Tibial nerve (tissue), 4 donors: ENCODE measurements around the gene DHX15. TPM values are rescaled to one million over a fixed set of nuclear protein-coding genes. Genes with fewer than 3 reads are reported as not detected.

ENCODE experiments used
- DNase-seq, 2 donors: peaks; one replicate each; pipeline ENCODE4 v3.0.0-alpha.2; 2019; ENCODE audit warnings: low spot score in 2 of 2
- H3K27ac ChIP-seq, 4 donors: fragments of 200-600 bp; sonication (generic) in 3 of 4; one replicate each; pipeline ENCODE4 v1.5.1; 2017 to 2019; ENCODE audit warnings: mild to moderate bottlenecking in 1 of 4
- H3K27me3 ChIP-seq, 2 donors: fragments of 200-600 bp; sonication (generic) in 1 of 2; one replicate each; pipeline versions ENCODE4 v1.5.1 to v1.6.0; 2017 to 2019
- H3K36me3 ChIP-seq, 3 donors: fragments of 200-600 bp; sonication (generic); one replicate each; pipeline ENCODE4 v1.5.1; 2018 to 2019
- H3K4me1 ChIP-seq, 4 donors: fragments of 200-600 bp; sonication (generic) in 3 of 4; one replicate each; pipeline ENCODE4 v1.5.1; 2017 to 2019
- H3K4me3 ChIP-seq, 4 donors: fragments of 200-600 bp; sonication (generic) in 3 of 4; one replicate each; pipeline ENCODE4 v1.5.1; 2017 to 2019; ENCODE audit warnings: mild to moderate bottlenecking in 1 of 4, moderate library complexity in 1 of 4
- H3K9me3 ChIP-seq, 4 donors: fragments of 200-600 bp; sonication (generic) in 3 of 4; one replicate each; pipeline ENCODE4 v1.5.1; 2017 to 2019
- CTCF ChIP-seq, 5 experiments: fragments of 200-600 bp in 3 of 5; fragments of 450-650 bp in 2 of 5; sonication (generic) in 3 of 5; IDR thresholded peaks; one replicate each; pipeline ENCODE4 v1.5.1; 2016 to 2019; ENCODE audit warnings: antibody characterized with exemption in 5 of 5, mild to moderate bottlenecking in 3 of 5, moderate library complexity in 2 of 5
- EP300 ChIP-seq, 2 donors: sonication (generic); formaldehyde crosslinking; IDR thresholded peaks; one replicate each; pipeline ENCODE4 v1.6.1; 2017; ENCODE audit warnings: antibody characterized with exemption in 2 of 2, mild to moderate bottlenecking in 1 of 2
- POLR2A ChIP-seq, 2 donors: fragments of 450-650 bp; IDR thresholded peaks; one replicate each; pipeline ENCODE4 v1.6.1; 2017; ENCODE audit warnings: antibody characterized with exemption in 2 of 2, mild to moderate bottlenecking in 2 of 2, moderate library complexity in 2 of 2
- WGBS, 2 donors: methylation state at CpG; one replicate each; pipeline ENCODE4 v1.1.5; 2018; 5-methylcytosine and 5-hydroxymethylcytosine counted together
- total RNA-seq, 4 donors: library from RNA; depleted of rRNA; stranded (reverse); fragments of >200 nt; gene quantifications; one replicate each; pipeline ENCODE4 v1.1.0, GENCODE V29; 2016

DHX15 gene
- total RNA-seq, 4 donors from 2014 or later, result 127 to 167 (median 134) TPM

- TF ChIP-seq CTCF (IDR thresholded peaks at IDR 0.05) (no peak), POLR2A (IDR thresholded peaks at IDR 0.05) (no peak), EP300 (IDR thresholded peaks at IDR 0.05) (no peak)
- H3K4me1 ChIP-seq, result no peaks in the 10 kb centered on the region
- peaks cover 0 to 3% (median 0%) of the 10 kb centered on the region in 4 donors for H3K9me3 ChIP-seq
- no peak overlapping the region for H3K4me3 ChIP-seq
- H3K27ac ChIP-seq, result no peak overlapping the region
- no peaks in the 10 kb centered on the region for H3K36me3 ChIP-seq
- no peaks in the 10 kb centered on the region for H3K27me3 ChIP-seq
- no peak for DNase-seq
- 97% methylated on average over 19 to 21 of the region's 22 CpGs for WGBS, 2 donors
These were observed 14.9 kb upstream of the DHX15 start for GRCh38 chr4:24599275-24599674.

GRCh38 chr4:24598025-24598424 is 13.7 kb upstream of the DHX15 start:
- TF ChIP-seq POLR2A (IDR thresholded peaks at IDR 0.05), result no peak
- TF ChIP-seq EP300 (IDR thresholded peaks at IDR 0.05), result no peak
- no peak for TF ChIP-seq CTCF (IDR thresholded peaks at IDR 0.05)
- Histone ChIP-seq H3K9me3 (peaks cover 0 to 3% (median 0%) of the 10 kb centered on the region in 4 donors), H3K27me3 (no peaks in the 10 kb centered on the region), H3K36me3 (no peaks in the 10 kb centered on the region), H3K27ac (no peak overlapping the region), H3K4me3 (no peak overlapping the region), H3K4me1 (no peaks in the 10 kb centered on the region)
- WGBS, 2 donors, result 83 to 84% methylated on average over 8 of the region's 8 CpGs
- no peak for DNase-seq

- no peaks in the 10 kb centered on the region for H3K27me3 ChIP-seq
- no peak overlapping the region for H3K4me3 ChIP-seq
- no peak for TF ChIP-seq EP300 (IDR thresholded peaks at IDR 0.05)
- no peak for TF ChIP-seq POLR2A (IDR thresholded peaks at IDR 0.05)
- TF ChIP-seq CTCF (IDR thresholded peaks at IDR 0.05), result no peak
- no peak for DNase-seq
- 83 to 88% methylated on average over 2 of the region's 2 CpGs for WGBS, 2 donors
- H3K27ac ChIP-seq, result no peak overlapping the region
- H3K9me3 ChIP-seq, result peaks cover 0 to 3% (median 0%) of the 10 kb centered on the region in 4 donors
- H3K36me3 ChIP-seq, result no peaks in the 10 kb centered on the region
- no peaks in the 10 kb centered on the region for H3K4me1 ChIP-seq
These were observed 11.3 kb upstream of the DHX15 start for GRCh38 chr4:24595659-24596058.

GRCh38 chr4:24594887-24595286 is 10.5 kb upstream of the DHX15 start:
- peaks cover 0 to 3% (median 0%) of the 10 kb centered on the region in 4 donors for H3K9me3 ChIP-seq
- H3K27ac ChIP-seq, result no peak overlapping the region
- DNase-seq, result no peak
- no peaks in the 10 kb centered on the region for H3K4me1 ChIP-seq
- H3K36me3 ChIP-seq, result no peaks in the 10 kb centered on the region
- TF ChIP-seq CTCF (IDR thresholded peaks at IDR 0.05) (no peak), POLR2A (IDR thresholded peaks at IDR 0.05) (no peak), EP300 (IDR thresholded peaks at IDR 0.05) (no peak)
- H3K27me3 ChIP-seq, result no peaks in the 10 kb centered on the region
- no peak overlapping the region for H3K4me3 ChIP-seq
- WGBS, 2 donors, result 55 to 63% methylated on average over 2 of the region's 2 CpGs

- TF ChIP-seq POLR2A (IDR thresholded peaks at IDR 0.05) (no peak), CTCF (IDR thresholded peaks at IDR 0.05) (no peak), EP300 (IDR thresholded peaks at IDR 0.05) (no peak)
- no peak for DNase-seq
- WGBS, 2 donors, result 86 to 94% methylated on average over 2 of the region's 2 CpGs
These were observed 5.1 kb upstream of the DHX15 start for GRCh38 chr4:24589448-24589847.

More at GRCh38 chr4:24589448-24589847, 5.1 kb upstream of the DHX15 start:
- Histone ChIP-seq H3K4me3 (no peak overlapping the region), H3K27ac (no peak overlapping the region), H3K27me3 (no peaks in the 10 kb centered on the region), H3K4me1 (peaks cover 0 to 7% (median 3%) of the 10 kb centered on the region in 4 donors), H3K9me3 (no peaks in the 10 kb centered on the region), H3K36me3 (no peaks in the 10 kb centered on the region)
